ENCODE results near the gene SLC9A3. TPM values are rescaled to one million over a fixed set of nuclear protein-coding genes. Genes with fewer than 3 reads are reported as not detected.

Gene SLC9A3
- total RNA-seq, 1 donor from 2014 or later, result 1.1 TPM

DNA sequence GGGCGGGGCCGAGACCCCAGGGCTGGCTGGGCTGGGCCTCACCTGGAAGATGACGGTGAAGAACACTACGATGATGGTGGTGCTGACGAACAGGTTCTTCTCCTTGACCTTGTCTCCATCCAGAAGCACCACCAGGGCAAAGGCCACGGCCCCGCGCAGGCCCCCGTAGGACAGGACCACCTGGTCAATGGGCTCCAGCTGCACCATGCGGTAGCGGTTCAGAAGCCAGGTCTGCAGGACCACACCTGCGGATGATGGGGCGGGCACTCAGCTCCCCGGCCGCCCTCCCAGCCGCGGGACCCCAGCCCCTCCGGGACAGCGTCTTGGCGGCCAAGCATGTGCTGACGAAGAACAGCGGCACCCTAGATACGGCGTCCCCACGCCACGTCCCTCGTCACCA, 41.7 kb downstream of the SLC9A3 start:
- DNase-seq, result no peak
- Histone ChIP-seq H3K4me3 (no peak overlapping the region), H3K27me3 (ENCODE audit: low read depth) (peaks cover 74% of the 10 kb centered on the region), H3K36me3 (no peaks in the 10 kb centered on the region), H3K4me1 (peaks cover 8% of the 10 kb centered on the region), H3K9me3 (no peaks in the 10 kb centered on the region), H3K27ac (no peak overlapping the region)
- TF ChIP-seq CTCF (IDR thresholded peaks at IDR 0.05), result no peak
- ATAC-seq, result no peak
- intact Hi-C loops (cut with DNase I), result no loop called here

- Histone ChIP-seq H3K4me1 (peaks cover 8% of the 10 kb centered on the region), H3K27me3 (ENCODE audit: low read depth) (peaks cover 77% of the 10 kb centered on the region), H3K36me3 (no peaks in the 10 kb centered on the region), H3K9me3 (no peaks in the 10 kb centered on the region), H3K27ac (no peak overlapping the region), H3K4me3 (no peak overlapping the region)
- no peak for ATAC-seq
- TF ChIP-seq CTCF (IDR thresholded peaks at IDR 0.05), result no peak
- intact Hi-C loops (cut with DNase I), result no loop called here
- no peak for DNase-seq
Observed at GRCh38 chr5:482021-482420, 42.2 kb downstream of the SLC9A3 start.

GRCh38 chr5:481347-481746, 42.9 kb downstream of the SLC9A3 start:
- intact Hi-C loops (cut with DNase I), result no loop called here
- no peak for ATAC-seq

GRCh38 chr5:479566-480319, 44.5 kb downstream of the SLC9A3 start:
- H3K4me3 ChIP-seq, result no peak overlapping the region
- H3K36me3 ChIP-seq, result no peaks in the 10 kb centered on the region
- DNase-seq, result no peak
- no peak for TF ChIP-seq CTCF (IDR thresholded peaks at IDR 0.05)
- H3K9me3 ChIP-seq, result no peaks in the 10 kb centered on the region
- intact Hi-C loops (cut with DNase I), result no loop called here
- H3K27ac ChIP-seq, result no peak overlapping the region
- H3K27me3 ChIP-seq (ENCODE audit: low read depth), result peaks cover 83% of the 10 kb centered on the region
- H3K4me1 ChIP-seq, result peaks cover 6% of the 10 kb centered on the region
- no peak for ATAC-seq

More at GRCh38 chr5:481347-481746, 42.9 kb downstream of the SLC9A3 start:
- no peaks in the 10 kb centered on the region for H3K36me3 ChIP-seq
- no peak overlapping the region for H3K4me3 ChIP-seq
- TF ChIP-seq CTCF (IDR thresholded peaks at IDR 0.05), result no peak
- DNase-seq, result no peak
- H3K27ac ChIP-seq, result no peak overlapping the region
- H3K9me3 ChIP-seq, result no peaks in the 10 kb centered on the region
- peaks cover 83% of the 10 kb centered on the region for H3K27me3 ChIP-seq (ENCODE audit: low read depth)
- peaks cover 8% of the 10 kb centered on the region for H3K4me1 ChIP-seq

DNA sequence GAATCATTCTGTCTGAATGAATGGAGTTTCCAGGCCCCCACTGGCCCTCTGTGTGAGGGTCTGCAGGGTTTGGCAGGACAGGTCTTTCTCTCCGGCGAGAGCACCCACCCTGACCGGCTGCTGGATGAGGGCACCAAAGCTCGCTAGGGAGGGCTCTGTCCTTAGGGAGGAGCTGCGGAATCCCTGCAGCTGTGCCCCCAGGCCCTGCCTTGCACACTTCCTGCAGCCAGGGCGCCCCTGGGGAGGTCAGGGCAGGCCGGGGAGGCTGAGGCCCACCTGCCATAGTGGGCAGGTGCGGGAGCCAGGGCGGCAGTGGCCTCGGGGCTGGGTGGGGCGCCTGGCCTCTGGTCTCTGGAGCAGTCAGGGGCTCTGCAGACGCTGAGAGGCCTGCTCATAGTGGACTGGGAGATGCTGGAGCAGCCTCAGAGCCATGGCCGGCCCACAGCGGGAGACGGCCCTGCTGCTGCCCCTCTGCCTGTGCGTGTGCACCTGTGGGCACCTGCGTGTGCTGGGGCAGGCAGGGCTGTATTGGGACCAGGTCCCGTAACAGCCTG, 45.2 kb downstream of the SLC9A3 start:
- DNase-seq (no peak), ATAC-seq (no peak)
- no peaks in the 10 kb centered on the region for H3K36me3 ChIP-seq
- no peak overlapping the region for H3K27ac ChIP-seq
- intact Hi-C loops (cut with DNase I), result no loop called here
- peaks cover 8% of the 10 kb centered on the region for H3K4me1 ChIP-seq
- TF ChIP-seq CTCF (IDR thresholded peaks at IDR 0.05), result no peak
- H3K27me3 ChIP-seq (ENCODE audit: low read depth), result peaks cover 78% of the 10 kb centered on the region
- H3K9me3 ChIP-seq, result no peaks in the 10 kb centered on the region
- no peak overlapping the region for H3K4me3 ChIP-seq

Data from lower lobe of right lung (tissue), 2 donors.